ENCODE results near the gene TRPC1. TPM values are rescaled to one million over a fixed set of nuclear protein-coding genes. Genes with fewer than 3 reads are reported as not detected.

The TRPC1 gene
- total RNA-seq, result 1 to 10 TPM in 2 of 4 donors, under 1 TPM in 2; 0.75 to 1.7 (median 1.1) TPM

DNA sequence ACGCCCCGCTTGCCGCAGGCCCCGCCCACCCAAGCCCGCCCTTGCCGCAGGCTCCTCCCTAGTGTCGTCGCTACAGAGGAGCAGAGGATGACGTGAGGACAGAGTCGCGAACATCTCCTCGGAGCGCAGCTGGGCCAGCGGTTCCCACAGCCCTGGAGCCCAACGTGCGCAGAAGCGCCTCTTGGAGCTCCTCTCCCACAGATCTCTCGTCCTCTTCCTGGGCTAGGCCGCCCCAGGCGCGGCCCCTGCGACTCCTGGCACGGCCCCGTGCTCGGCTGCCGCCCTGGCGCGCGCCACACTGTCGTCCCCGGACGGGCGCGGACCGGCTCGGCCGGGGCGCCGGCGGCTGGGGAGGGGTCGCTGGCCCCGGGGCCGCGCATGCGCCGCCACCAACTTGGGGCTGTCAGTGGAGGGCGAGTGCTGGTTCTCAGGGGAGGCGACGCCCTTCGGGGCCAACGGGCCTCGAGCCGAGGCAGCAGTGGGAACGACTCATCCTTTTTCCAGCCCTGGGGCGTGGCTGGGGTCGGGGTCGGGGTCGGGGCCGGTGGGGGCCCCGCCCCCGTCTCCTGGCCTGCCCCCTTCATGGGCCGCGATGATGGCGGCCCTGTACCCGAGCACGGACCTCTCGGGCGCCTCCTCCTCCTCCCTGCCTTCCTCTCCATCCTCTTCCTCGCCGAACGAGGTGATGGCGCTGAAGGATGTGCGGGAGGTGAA lies at the start of gene TRPC1:
TSS of gene TRPC1 (plus strand) at position 67 of the 714 bp plus-strand sequence. CDS start at position 593, 526 bp downstream.
- Histone ChIP-seq H3K27ac (peak within 1 kb of the TSS; percentile 57 to 82 (median 76)), H3K27me3 (peaks cover 0 to 24% (median 7%) of the 10 kb centered on the region in 3 donors), H3K4me1 (peaks cover 2 to 6% of the 10 kb centered on the region in 2 donors), H3K4me3 (peak within 1 kb of the TSS; percentile 66 to 71 (median 68)), H3K9me3 (peaks cover 0 to 3% (median 0%) of the 10 kb centered on the region in 3 donors), H3K36me3 (no peaks in the 10 kb centered on the region)
- intact Hi-C loops (cut with DNase I; ENCODE audit: low total_unique reads) (loop anchor here (5.0 kb wide), 2 partner anchors 127 to 147 kb away; partner anchors contain the start of genes ATR and PLS1), in situ Hi-C loops (cut with MboI; ENCODE audit: low sequenced_read_pairs in 4 of 4) (no loop called here)
- peak; percentile 92 to 96 for ATAC-seq
- peak; percentile 45 to 51 for DNase-seq
- TF ChIP-seq, protein P1, sequence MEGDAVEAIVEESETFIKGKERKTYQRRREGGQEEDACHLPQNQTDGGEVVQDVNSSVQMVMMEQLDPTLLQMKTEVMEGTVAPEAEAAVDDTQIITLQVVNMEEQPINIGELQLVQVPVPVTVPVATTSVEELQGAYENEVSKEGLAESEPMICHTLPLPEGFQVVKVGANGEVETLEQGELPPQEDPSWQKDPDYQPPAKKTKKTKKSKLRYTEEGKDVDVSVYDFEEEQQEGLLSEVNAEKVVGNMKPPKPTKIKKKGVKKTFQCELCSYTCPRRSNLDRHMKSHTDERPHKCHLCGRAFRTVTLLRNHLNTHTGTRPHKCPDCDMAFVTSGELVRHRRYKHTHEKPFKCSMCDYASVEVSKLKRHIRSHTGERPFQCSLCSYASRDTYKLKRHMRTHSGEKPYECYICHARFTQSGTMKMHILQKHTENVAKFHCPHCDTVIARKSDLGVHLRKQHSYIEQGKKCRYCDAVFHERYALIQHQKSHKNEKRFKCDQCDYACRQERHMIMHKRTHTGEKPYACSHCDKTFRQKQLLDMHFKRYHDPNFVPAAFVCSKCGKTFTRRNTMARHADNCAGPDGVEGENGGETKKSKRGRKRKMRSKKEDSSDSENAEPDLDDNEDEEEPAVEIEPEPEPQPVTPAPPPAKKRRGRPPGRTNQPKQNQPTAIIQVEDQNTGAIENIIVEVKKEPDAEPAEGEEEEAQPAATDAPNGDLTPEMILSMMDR (IDR thresholded peaks at IDR 0.05 in 4 of 5, conservative IDR thresholded peaks at IDR 0.05 in 1 of 5), result no peak
- TF ChIP-seq POLR2A (IDR thresholded peaks at IDR 0.05), result peak; percentile 55 to 71

DNA sequence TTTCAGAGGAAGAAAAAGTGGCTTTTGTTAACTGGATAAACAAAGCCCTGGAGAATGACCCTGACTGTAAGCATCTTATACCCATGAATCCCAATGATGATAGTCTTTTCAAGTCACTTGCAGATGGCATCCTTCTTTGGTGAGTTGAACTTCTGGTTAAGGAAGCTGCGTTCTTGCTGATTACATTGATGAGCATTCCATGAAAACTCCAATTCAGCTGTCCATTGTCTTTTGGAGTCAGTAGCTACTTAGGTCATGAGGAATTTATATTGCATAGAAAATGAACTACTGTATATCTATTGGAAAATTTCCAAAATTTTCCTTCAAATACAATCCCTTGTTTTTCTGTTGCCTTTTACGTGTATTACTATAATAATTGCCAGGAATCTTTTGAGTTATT lies 47.7 kb upstream of the TRPC1 start:
- no peaks in the 10 kb centered on the region for H3K36me3 ChIP-seq
- H3K9me3 ChIP-seq, result no peaks in the 10 kb centered on the region
- TF ChIP-seq POLR2A (IDR thresholded peaks at IDR 0.05), result no peak
- TF ChIP-seq, protein P1 (IDR thresholded peaks at IDR 0.05 in 4 of 5, conservative IDR thresholded peaks at IDR 0.05 in 1 of 5), result no peak
- in situ Hi-C loops (cut with MboI; ENCODE audit: low sequenced_read_pairs in 4 of 4) (no loop called here), intact Hi-C loops (cut with DNase I; ENCODE audit: low total_unique reads) (no loop called here)
- H3K4me3 ChIP-seq, result no peak overlapping the region
- H3K4me1 ChIP-seq, result no peaks in the 10 kb centered on the region
- ATAC-seq (no peak), DNase-seq (no peak)
- no peaks in the 10 kb centered on the region for H3K27me3 ChIP-seq
- H3K27ac ChIP-seq, result no peak overlapping the region

DNA sequence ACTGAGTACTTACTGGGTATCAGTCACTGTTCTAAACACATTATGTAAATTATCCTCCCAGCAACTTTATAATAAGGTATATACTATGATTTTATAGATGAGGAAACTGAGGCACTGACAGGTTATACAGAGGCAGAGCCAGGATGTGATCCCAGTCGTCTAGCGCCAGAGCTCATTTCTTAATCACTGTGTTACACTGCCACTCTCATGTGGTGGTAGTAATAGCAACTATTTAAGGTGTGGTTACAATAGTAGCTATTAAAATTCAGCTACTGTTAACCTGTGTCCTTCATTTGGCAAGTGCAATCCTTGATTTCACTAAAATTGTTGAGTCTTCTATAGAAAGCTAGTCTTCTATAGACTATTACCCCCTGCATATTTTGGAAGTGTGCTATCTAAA lies 43.1 kb upstream of the TRPC1 start:
- no peak for DNase-seq
- ATAC-seq, result no peak
- Histone ChIP-seq H3K36me3 (no peaks in the 10 kb centered on the region), H3K4me1 (no peaks in the 10 kb centered on the region), H3K27ac (no peak overlapping the region), H3K4me3 (no peak overlapping the region), H3K9me3 (no peaks in the 10 kb centered on the region), H3K27me3 (no peaks in the 10 kb centered on the region)
- no peak for TF ChIP-seq POLR2A (IDR thresholded peaks at IDR 0.05)
- TF ChIP-seq, protein P1 (IDR thresholded peaks at IDR 0.05 in 4 of 5, conservative IDR thresholded peaks at IDR 0.05 in 1 of 5), result no peak
- in situ Hi-C loops (cut with MboI; ENCODE audit: low sequenced_read_pairs in 4 of 4), result no loop called here
- intact Hi-C loops (cut with DNase I; ENCODE audit: low total_unique reads), result no loop called here

DNA sequence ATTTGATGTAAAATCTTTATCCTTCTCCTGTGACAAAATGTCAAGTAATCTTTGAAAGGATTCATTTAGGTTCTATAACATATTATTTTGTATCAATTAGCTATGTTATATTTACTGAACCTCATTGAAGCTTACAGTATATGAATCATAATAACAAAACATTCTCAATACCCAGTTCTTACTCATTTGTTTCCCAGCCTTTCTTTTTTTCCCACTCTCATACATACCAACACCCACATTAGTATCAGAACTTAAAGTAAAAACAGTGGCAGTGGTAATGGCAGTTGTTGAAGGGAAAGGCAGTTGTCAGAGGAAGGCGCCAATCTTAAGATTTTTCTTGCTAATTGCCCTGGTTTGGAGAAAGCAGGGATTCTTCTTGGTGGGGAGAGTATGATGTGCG lies 33.2 kb upstream of the TRPC1 start:
- Histone ChIP-seq H3K9me3 (no peaks in the 10 kb centered on the region), H3K4me1 (no peaks in the 10 kb centered on the region), H3K27me3 (no peaks in the 10 kb centered on the region), H3K27ac (no peak overlapping the region), H3K4me3 (no peak overlapping the region), H3K36me3 (no peaks in the 10 kb centered on the region)
- in situ Hi-C loops (cut with MboI; ENCODE audit: low sequenced_read_pairs in 4 of 4) (no loop called here), intact Hi-C loops (cut with DNase I; ENCODE audit: low total_unique reads) (no loop called here)
- no peak for ATAC-seq
- TF ChIP-seq, protein P1 (IDR thresholded peaks at IDR 0.05 in 4 of 5, conservative IDR thresholded peaks at IDR 0.05 in 1 of 5), result no peak
- no peak for DNase-seq

All from gastrocnemius medialis (tissue), 4 donors.